ENCODE data around the gene CCR7.

DNA sequence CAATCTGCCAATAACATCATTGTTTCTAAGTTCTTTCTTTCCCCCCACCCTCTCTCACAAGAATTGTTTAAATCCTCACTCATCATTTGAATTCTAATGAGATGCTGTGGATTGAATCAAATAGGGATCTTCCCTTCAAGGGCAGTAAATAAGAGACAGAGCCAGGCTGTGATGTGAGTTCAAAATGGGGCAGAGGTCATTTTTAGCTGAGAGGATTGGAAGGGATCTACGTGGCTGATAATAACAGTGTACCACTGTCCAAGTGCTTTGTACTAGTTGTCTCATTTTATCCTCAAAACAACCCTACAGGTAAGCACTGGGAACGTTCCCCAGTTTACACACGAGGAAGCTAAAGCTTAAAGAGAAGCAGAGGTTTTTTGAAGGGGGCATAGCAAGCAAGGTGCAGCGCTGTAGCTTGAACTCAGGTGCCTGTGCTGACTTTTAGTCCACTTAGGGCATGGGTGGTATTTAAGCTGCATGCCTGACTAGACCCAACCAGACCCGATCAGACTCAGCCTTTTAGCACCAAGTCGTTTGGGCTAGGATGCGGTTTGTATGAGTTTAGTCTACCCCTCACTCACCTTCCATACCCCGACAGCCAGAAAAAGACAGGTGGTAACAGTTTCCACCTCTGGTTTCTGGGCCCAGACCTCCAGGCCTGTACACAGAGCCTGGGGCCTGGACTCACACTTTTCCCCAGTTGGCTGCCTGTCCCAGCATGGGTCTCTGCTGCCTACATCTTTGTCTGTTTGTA lies 39.2 kb upstream of the CCR7 start:
- no peak for TF ChIP-seq SPI1 (IDR thresholded peaks at IDR 0.05; ENCODE audit: borderline replicate concordance, low read depth)
- TF ChIP-seq, protein P1, sequence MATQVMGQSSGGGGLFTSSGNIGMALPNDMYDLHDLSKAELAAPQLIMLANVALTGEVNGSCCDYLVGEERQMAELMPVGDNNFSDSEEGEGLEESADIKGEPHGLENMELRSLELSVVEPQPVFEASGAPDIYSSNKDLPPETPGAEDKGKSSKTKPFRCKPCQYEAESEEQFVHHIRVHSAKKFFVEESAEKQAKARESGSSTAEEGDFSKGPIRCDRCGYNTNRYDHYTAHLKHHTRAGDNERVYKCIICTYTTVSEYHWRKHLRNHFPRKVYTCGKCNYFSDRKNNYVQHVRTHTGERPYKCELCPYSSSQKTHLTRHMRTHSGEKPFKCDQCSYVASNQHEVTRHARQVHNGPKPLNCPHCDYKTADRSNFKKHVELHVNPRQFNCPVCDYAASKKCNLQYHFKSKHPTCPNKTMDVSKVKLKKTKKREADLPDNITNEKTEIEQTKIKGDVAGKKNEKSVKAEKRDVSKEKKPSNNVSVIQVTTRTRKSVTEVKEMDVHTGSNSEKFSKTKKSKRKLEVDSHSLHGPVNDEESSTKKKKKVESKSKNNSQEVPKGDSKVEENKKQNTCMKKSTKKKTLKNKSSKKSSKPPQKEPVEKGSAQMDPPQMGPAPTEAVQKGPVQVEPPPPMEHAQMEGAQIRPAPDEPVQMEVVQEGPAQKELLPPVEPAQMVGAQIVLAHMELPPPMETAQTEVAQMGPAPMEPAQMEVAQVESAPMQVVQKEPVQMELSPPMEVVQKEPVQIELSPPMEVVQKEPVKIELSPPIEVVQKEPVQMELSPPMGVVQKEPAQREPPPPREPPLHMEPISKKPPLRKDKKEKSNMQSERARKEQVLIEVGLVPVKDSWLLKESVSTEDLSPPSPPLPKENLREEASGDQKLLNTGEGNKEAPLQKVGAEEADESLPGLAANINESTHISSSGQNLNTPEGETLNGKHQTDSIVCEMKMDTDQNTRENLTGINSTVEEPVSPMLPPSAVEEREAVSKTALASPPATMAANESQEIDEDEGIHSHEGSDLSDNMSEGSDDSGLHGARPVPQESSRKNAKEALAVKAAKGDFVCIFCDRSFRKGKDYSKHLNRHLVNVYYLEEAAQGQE (IDR thresholded peaks at IDR 0.05; ENCODE audit: insufficient replicate concordance, low read depth) = no peak

Measured in HL-60 (cell line).